ENCODE data around the gene LTBP4.

The LTBP4 gene

GRCh38 chr19:40625406-40626120 is 24.4 kb downstream of the LTBP4 start:
- no peak overlapping the region for H3K9ac ChIP-seq
- H3K4me3 ChIP-seq, result no peak overlapping the region
- H4K20me1 ChIP-seq, result 0 out of 2 replicates have a peak, but pooled peaks cover 15% of the 10 kb centered on the region
- peaks cover 99% of the 10 kb centered on the region for H3K36me3 ChIP-seq
- H3K27ac ChIP-seq, result no peak overlapping the region
- H3K27me3 ChIP-seq, result no peaks in the 10 kb centered on the region
- H3K9me3 ChIP-seq, result no peaks in the 10 kb centered on the region
- no peak overlapping the region for H3K4me2 ChIP-seq
- no peak for TF ChIP-seq Cebpa-rat (IDR thresholded peaks at IDR 0.05)
- H3K4me1 ChIP-seq, result no peaks in the 10 kb centered on the region

GRCh38 chr19:40626918-40627317 is 25.7 kb downstream of the LTBP4 start:
- Histone ChIP-seq H3K4me2 (no peak overlapping the region), H3K9ac (no peak overlapping the region), H4K20me1 (0 out of 2 replicates have a peak, but pooled peaks cover 9% of the 10 kb centered on the region), H3K27ac (no peak overlapping the region), H3K36me3 (peaks cover 93% of the 10 kb centered on the region), H3K9me3 (no peaks in the 10 kb centered on the region), H3K27me3 (no peaks in the 10 kb centered on the region), H3K4me3 (no peak overlapping the region), H3K4me1 (no peaks in the 10 kb centered on the region)
- TF ChIP-seq Cebpa-rat (IDR thresholded peaks at IDR 0.05), result no peak

- no peak for TF ChIP-seq Cebpa-rat (IDR thresholded peaks at IDR 0.05)
- H3K9me3 ChIP-seq, result no peaks in the 10 kb centered on the region
- H3K9ac ChIP-seq, result no peak overlapping the region
- no peaks in the 10 kb centered on the region for H3K27me3 ChIP-seq
- 0 out of 2 replicates have a peak, but pooled peaks cover 4% of the 10 kb centered on the region for H4K20me1 ChIP-seq
- no peak overlapping the region for H3K4me3 ChIP-seq
- H3K27ac ChIP-seq, result no peak overlapping the region
- H3K4me2 ChIP-seq, result no peak overlapping the region
- peaks cover 85% of the 10 kb centered on the region for H3K36me3 ChIP-seq
- H3K4me1 ChIP-seq, result no peaks in the 10 kb centered on the region
Measured at GRCh38 chr19:40627486-40628279, 26.5 kb downstream of the LTBP4 start.

- H3K4me2 ChIP-seq, result no peak overlapping the region
- no peaks in the 10 kb centered on the region for H3K27me3 ChIP-seq
- no peak overlapping the region for H3K9ac ChIP-seq
- no peaks in the 10 kb centered on the region for H4K20me1 ChIP-seq
- H3K4me3 ChIP-seq, result no peak overlapping the region
- no peaks in the 10 kb centered on the region for H3K9me3 ChIP-seq
- H3K4me1 ChIP-seq, result peaks cover 13% of the 10 kb centered on the region
- no peak overlapping the region for H3K27ac ChIP-seq
- peaks cover 69% of the 10 kb centered on the region for H3K36me3 ChIP-seq
- TF ChIP-seq Cebpa-rat (IDR thresholded peaks at IDR 0.05), result no peak
Measured at GRCh38 chr19:40629346-40629745, 28.2 kb downstream of the LTBP4 start.

GRCh38 chr19:40630571-40631160 is 29.5 kb downstream of the LTBP4 start:
- TF ChIP-seq Cebpa-rat (IDR thresholded peaks at IDR 0.05), result no peak
- Histone ChIP-seq H3K9ac (no peak overlapping the region), H3K27ac (no peak overlapping the region), H3K4me2 (no peak overlapping the region), H3K9me3 (no peaks in the 10 kb centered on the region), H3K4me3 (no peak overlapping the region), H3K4me1 (peaks cover 15% of the 10 kb centered on the region), H4K20me1 (no peaks in the 10 kb centered on the region), H3K36me3 (peaks cover 57% of the 10 kb centered on the region), H3K27me3 (no peaks in the 10 kb centered on the region)

- TF ChIP-seq Cebpa-rat (IDR thresholded peaks at IDR 0.05), result no peak
- H4K20me1 ChIP-seq, result no peaks in the 10 kb centered on the region
- no peaks in the 10 kb centered on the region for H3K27me3 ChIP-seq
- H3K36me3 ChIP-seq, result peaks cover 39% of the 10 kb centered on the region
- no peak overlapping the region for H3K9ac ChIP-seq
- no peak overlapping the region for H3K27ac ChIP-seq
- H3K4me3 ChIP-seq, result no peak overlapping the region
- H3K9me3 ChIP-seq, result no peaks in the 10 kb centered on the region
- peaks cover 15% of the 10 kb centered on the region for H3K4me1 ChIP-seq
- H3K4me2 ChIP-seq, result no peak overlapping the region
Measured at GRCh38 chr19:40632311-40633036, 31.3 kb downstream of the LTBP4 start.

- peaks cover 15% of the 10 kb centered on the region for H3K4me1 ChIP-seq
- no peaks in the 10 kb centered on the region for H3K9me3 ChIP-seq
- H3K4me3 ChIP-seq, result no peak overlapping the region
- no peak overlapping the region for H3K4me2 ChIP-seq
- H3K36me3 ChIP-seq, result peaks cover 32% of the 10 kb centered on the region
- no peaks in the 10 kb centered on the region for H4K20me1 ChIP-seq
- no peak overlapping the region for H3K27ac ChIP-seq
- H3K9ac ChIP-seq, result no peak overlapping the region
- no peak for TF ChIP-seq Cebpa-rat (IDR thresholded peaks at IDR 0.05)
- no peaks in the 10 kb centered on the region for H3K27me3 ChIP-seq
Measured at GRCh38 chr19:40633207-40633606, 32.0 kb downstream of the LTBP4 start.

- Histone ChIP-seq H3K27ac (no peak overlapping the region), H3K4me1 (peaks cover 32% of the 10 kb centered on the region), H3K36me3 (no peaks in the 10 kb centered on the region), H3K4me2 (no peak overlapping the region), H3K9me3 (no peaks in the 10 kb centered on the region), H3K9ac (no peak overlapping the region), H3K4me3 (no peak overlapping the region), H4K20me1 (no peaks in the 10 kb centered on the region), H3K27me3 (no peaks in the 10 kb centered on the region)
- no peak for TF ChIP-seq Cebpa-rat (IDR thresholded peaks at IDR 0.05)
Measured at GRCh38 chr19:40638327-40638726, 37.2 kb downstream of the LTBP4 start.

GRCh38 chr19:40639638-40639982 is 38.4 kb downstream of the LTBP4 start:
- H3K9me3 ChIP-seq, result no peaks in the 10 kb centered on the region
- H3K27ac ChIP-seq, result no peak overlapping the region
- no peak overlapping the region for H3K9ac ChIP-seq
- TF ChIP-seq Cebpa-rat (IDR thresholded peaks at IDR 0.05), result no peak
- H3K27me3 ChIP-seq, result no peaks in the 10 kb centered on the region
- H4K20me1 ChIP-seq, result no peaks in the 10 kb centered on the region
- H3K36me3 ChIP-seq, result no peaks in the 10 kb centered on the region
- H3K4me3 ChIP-seq, result no peak overlapping the region
- H3K4me1 ChIP-seq, result peaks cover 20% of the 10 kb centered on the region
- H3K4me2 ChIP-seq, result no peak overlapping the region

Measured in BLaER1 (cell line).